Measurements from ENCODE around the gene HTRA3. TPM values are rescaled to one million over a fixed set of nuclear protein-coding genes. Genes with fewer than 3 reads are reported as not detected.
"Not testable (repeated sequence)": the region's sequence is repeated elsewhere in the genome, so short reads cannot be mapped to it uniquely, and the experiment has no call there.

The HTRA3 gene
- total RNA-seq, 1 donor from 2014 or later: 35.2 TPM

- DNase-seq: peak; percentile 72
Observed at GRCh38 chr4:8343262-8343966, 73.9 kb downstream of the HTRA3 start.

- no peak for DNase-seq
Observed at GRCh38 chr4:8343967-8344331, 74.4 kb downstream of the HTRA3 start.

GRCh38 chr4:8344377-8344776 lies 74.8 kb downstream of the HTRA3 start:
- DNase-seq: no peak

- DNase-seq: no peak
Observed at GRCh38 chr4:8345053-8345945, 75.7 kb downstream of the HTRA3 start.

DNA sequence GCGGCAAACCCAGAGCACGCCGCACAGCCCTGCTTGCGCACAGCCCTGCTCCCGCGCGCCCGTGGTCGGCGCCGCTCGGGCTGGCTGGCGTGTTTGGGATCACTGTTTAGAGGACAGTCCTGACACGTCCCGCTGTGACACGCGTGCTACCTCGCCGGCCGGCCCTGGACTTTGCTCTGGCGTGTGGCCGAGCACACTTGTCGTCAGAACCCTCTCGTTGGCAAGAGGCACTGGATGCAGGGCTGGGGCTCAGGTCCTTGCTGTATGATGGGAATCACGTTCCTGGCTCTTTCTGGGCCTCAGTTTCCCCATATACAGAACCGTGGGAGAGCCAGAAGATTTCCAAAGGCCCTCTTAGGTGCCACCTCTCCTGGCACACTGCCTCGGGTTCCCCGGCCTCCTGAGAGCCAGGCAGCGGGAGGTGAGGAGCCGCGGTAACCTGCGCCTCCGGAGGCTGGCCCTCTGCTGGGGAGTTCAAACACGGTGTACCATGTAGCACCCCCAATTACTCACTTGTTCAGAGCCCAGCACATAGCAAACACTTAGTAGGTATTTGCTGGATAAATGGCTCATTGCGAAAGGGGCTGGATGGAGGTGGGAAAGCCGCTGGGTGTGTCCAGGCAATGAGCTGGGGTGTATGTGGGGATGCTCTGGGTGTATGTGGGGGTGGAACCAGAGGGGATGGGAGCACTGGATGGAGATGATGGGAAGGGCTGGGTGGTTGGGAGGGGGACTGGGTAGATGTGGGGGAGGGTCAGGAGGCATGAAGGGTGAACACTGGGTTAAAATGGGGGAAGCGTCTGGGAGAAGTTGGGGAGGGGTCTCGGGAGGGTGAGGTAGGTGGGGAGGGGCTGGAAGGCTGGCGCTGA lies 76.6 kb downstream of the HTRA3 start:
- no peak for DNase-seq

- DNase-seq: no peak
Observed at GRCh38 chr4:8346838-8347605, 77.5 kb downstream of the HTRA3 start.

DNA sequence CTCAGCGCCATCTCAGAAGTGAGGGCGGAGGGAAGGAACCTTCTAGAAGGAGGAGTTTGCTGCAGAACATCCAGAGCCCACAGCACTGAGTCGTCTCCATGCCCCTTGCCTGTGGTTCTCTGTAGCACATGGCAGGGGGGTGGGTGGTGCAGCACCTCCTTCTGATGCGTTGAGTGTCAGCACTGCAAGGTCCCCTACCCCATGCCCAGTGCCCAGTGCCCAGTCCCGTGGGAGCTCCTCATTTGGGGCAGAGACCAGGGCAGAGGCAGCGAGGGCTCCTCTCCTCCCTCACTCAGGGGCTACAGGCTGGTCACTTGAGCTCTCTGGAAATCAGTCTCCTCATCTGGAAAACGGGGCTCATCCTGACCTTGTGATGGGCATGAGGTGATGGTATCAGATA lies 78.1 kb downstream of the HTRA3 start:
- DNase-seq: no peak

DNA sequence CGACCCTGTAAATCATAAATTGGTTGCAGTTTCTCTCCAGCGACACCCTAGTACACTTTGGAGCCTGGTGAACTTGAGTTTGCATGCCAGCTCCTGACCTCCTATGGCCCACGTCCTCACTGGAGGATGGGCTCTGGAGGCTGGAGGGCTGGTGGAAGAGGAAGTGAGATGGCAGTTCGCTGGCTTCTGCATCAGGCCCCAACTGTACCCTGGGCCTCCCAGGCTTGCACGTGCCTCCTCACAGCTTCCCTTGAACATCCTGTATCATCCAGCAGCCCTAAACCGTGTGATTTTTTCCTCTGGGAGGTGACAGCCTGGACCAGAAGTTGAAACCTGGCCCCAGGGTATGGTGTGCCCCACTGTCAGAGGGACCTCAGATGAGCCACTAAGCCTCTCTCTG lies 78.5 kb downstream of the HTRA3 start:
- DNase-seq: no peak

DNA sequence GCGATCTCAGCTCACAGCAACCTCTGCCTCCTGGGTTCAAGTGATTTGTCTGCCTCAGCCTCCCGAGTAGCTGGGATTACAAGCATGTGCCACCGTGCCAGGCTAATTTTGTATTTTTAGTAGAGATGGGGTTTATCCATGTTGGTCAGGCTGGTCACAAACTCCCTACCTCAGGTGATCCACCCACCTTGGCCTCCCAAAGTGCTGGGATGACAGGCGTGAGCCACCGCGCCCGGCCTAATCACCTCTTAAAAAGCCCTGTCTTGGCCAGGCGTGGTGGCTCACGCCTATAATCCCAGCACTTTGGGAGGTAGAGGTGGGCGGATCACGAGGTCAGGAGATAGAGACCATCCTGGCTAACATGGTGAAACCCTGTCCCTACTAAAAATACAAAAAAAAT lies 79.7 kb downstream of the HTRA3 start:
- DNase-seq: not testable (repeated sequence)

GRCh38 chr4:8349664-8350236 lies 80.2 kb downstream of the HTRA3 start:
- no peak for DNase-seq

- DNase-seq: no peak
Observed at GRCh38 chr4:8350352-8350751, 80.8 kb downstream of the HTRA3 start.

GRCh38 chr4:8350841-8351461 lies 81.4 kb downstream of the HTRA3 start:
- DNase-seq: no peak

GRCh38 chr4:8351931-8352367 lies 82.4 kb downstream of the HTRA3 start:
- peak; percentile 65 for DNase-seq

GRCh38 chr4:8352368-8353157 lies 83.0 kb downstream of the HTRA3 start:
- no peak for DNase-seq

DNA sequence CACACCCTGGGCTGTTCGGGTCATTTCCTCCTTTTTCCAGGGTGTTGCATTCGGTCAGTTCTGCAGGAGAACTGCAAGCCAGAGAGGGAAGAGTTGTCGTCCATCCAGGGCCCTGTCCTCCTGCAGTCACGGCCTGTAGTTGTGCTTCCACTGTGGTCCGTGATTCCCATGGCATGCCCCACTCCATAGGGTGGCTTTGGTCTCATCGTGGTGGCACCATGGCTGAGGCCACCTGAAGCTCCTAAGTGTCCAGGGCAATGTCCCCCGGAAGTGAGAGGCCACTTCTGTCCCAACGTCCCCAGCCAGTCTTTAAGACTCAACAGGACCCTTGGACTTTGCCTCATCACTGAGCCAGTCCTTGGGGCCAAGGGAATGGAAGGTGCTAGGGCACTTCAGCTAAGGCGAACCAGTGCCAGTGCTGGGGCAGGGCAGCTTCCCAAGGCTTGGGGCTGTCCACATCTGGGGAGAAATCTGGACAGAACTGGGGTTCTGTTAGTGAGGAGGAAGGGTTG lies 83.7 kb downstream of the HTRA3 start:
- no peak for DNase-seq

GRCh38 chr4:8353912-8354453 lies 84.4 kb downstream of the HTRA3 start:
- peak; percentile 35 for DNase-seq

- no peak for DNase-seq
Observed at GRCh38 chr4:8355306-8355705, 85.8 kb downstream of the HTRA3 start.

DNA sequence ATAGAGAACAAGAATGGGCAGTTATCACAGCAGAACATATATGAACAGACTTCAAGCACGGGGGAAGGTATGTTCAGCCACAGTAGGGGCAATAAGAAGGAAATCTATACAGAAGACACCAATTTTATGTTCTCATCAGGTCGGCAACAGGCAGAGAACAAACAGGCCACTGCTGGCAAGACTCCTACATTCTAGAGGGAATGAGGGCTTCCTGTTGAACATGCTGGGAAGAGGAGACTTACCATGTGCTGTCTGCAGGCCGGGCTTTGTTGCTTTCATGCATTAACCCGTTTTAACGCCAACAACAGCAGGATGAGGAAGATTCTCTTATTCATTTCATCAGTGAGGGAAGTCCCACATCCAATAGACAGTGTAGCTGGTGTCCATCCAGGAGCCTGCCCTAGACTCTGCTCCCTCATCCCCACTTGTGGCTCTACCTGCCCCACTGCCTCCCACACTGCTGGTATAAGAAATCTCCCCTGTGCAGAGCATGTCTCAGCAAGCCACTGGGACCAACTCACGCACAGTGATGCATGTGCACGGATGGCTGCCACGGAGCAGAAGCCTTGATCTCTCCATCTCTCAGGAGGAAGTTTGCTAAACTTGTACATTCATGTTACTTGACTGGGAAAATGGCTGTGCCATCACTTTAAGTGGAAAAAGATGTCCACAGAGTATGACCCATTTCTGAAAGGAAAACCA lies 86.5 kb downstream of the HTRA3 start:
- DNase-seq: peak; percentile 55
